HCT116 (cell line): Measurements from ENCODE around the gene ITM2B. TPM values are rescaled to one million over a fixed set of nuclear protein-coding genes. Genes with fewer than 3 reads are reported as not detected.

Experiments used
- CBX3 ChIP-seq: IDR thresholded peaks from 2 replicates; pipeline ENCODE4 v1.6.1; 2012; ENCODE audit warnings: low read depth
- EZH2 ChIP-seq: fragments of 200-600 bp; sonication (generic); IDR thresholded peaks from 2 replicates; pipeline ENCODE4 v1.6.1; 2017; ENCODE audit warnings: antibody characterized with exemption, mixed run types
- JUND ChIP-seq: IDR thresholded peaks from 2 replicates; pipeline ENCODE4 v1.6.1; 2012
- POLR2A ChIP-seq: IDR thresholded peaks from 2 replicates; pipeline ENCODE4 v1.7.0; 2011; ENCODE audit warnings: borderline replicate concordance; ENCODE audit not compliant: insufficient read depth, insufficient read length; ENCODE audit errors: extremely low read depth
- POLR2AphosphoS5 ChIP-seq: IDR thresholded peaks from 2 replicates; pipeline ENCODE4 v1.6.1; 2011; ENCODE audit warnings: mild to moderate bottlenecking, low read depth, low read length, moderate library complexity
- REST ChIP-seq: IDR thresholded peaks from 2 replicates; pipeline ENCODE4 v1.6.1; 2012; ENCODE audit warnings: low read depth
- SP1 ChIP-seq: IDR thresholded peaks from 2 replicates; pipeline ENCODE4 v1.6.1; 2012; ENCODE audit warnings: low read depth
- SRF ChIP-seq: IDR thresholded peaks from 2 replicates; pipeline ENCODE4 v1.6.1; 2012; ENCODE audit warnings: low read depth
- YY1 ChIP-seq: IDR thresholded peaks from 2 replicates; pipeline ENCODE4 v1.6.1; 2011; ENCODE audit warnings: low read length, low read depth, moderate library complexity, mild to moderate bottlenecking; ENCODE audit not compliant: insufficient replicate concordance; ENCODE audit errors: extremely low read depth
- total RNA-seq: library from RNA; stranded (reverse); gene quantifications from one replicate; pipeline ENCODE4 v1.2.1, GENCODE V29; 2021; ENCODE audit not compliant: unreplicated experiment
- TF ChIP-seq, protein P1 (sequence below), 3 experiments: fragments of 200-600 bp in 1 of 3; sonication (generic) in 1 of 3; IDR thresholded peaks in 2 of 3; conservative IDR thresholded peaks in 1 of 3; 2 replicates each; pipeline ENCODE4 v1.5.1; 2012 to 2017; ENCODE audit warnings: low read depth in 2 of 3, low read length in 2 of 3, antibody characterized with exemption in 1 of 3, borderline replicate concordance in 1 of 3, control low read depth in 1 of 3, mild to moderate bottlenecking in 1 of 3, mixed read lengths in 1 of 3, mixed run types in 1 of 3, moderate library complexity in 1 of 3; ENCODE audit not compliant: insufficient read depth in 1 of 3

Gene ITM2B
- total RNA-seq, 1 experiment from 2014 or later, result 124 TPM

GRCh38 chr13:48304143-48304876 lies 71.3 kb downstream of the ITM2B start (continued):
- TF ChIP-seq REST (no peak), EZH2 (no peak), POLR2A (no peak), SRF (no peak), POLR2AphosphoS5 (no peak), CBX3 (no peak), SP1 (no peak), YY1 (no peak), JUND (no peak)
- TF ChIP-seq, protein P1, sequence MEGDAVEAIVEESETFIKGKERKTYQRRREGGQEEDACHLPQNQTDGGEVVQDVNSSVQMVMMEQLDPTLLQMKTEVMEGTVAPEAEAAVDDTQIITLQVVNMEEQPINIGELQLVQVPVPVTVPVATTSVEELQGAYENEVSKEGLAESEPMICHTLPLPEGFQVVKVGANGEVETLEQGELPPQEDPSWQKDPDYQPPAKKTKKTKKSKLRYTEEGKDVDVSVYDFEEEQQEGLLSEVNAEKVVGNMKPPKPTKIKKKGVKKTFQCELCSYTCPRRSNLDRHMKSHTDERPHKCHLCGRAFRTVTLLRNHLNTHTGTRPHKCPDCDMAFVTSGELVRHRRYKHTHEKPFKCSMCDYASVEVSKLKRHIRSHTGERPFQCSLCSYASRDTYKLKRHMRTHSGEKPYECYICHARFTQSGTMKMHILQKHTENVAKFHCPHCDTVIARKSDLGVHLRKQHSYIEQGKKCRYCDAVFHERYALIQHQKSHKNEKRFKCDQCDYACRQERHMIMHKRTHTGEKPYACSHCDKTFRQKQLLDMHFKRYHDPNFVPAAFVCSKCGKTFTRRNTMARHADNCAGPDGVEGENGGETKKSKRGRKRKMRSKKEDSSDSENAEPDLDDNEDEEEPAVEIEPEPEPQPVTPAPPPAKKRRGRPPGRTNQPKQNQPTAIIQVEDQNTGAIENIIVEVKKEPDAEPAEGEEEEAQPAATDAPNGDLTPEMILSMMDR (IDR thresholded peaks at IDR 0.05 in 2 of 3, conservative IDR thresholded peaks at IDR 0.05 in 1 of 3; ENCODE audit: borderline replicate concordance in 1 of 3, insufficient read depth in 1 of 3, low read depth in 2 of 3, low read length in 2 of 3), result no peak
